Testis (tissue), 2 donors: ENCODE data around the gene ELAPOR1.

ENCODE experiments used
- CTCF ChIP-seq, 3 experiments: fragments of 450-650 bp in 2 of 3; fragments of 200-600 bp in 1 of 3; sonication (generic) in 1 of 3; IDR thresholded peaks; one replicate each; pipeline ENCODE4 v1.5.1; 2016 to 2019; ENCODE audit warnings: antibody characterized with exemption in 3 of 3, mild to moderate bottlenecking in 2 of 3, moderate library complexity in 1 of 3
- POLR2A ChIP-seq: fragments of 450-650 bp; IDR thresholded peaks from one replicate; pipeline ENCODE4 v1.6.1; 2017; ENCODE audit warnings: antibody characterized with exemption, mild to moderate bottlenecking, moderate library complexity

- TF ChIP-seq CTCF (IDR thresholded peaks at IDR 0.05): no peak
- TF ChIP-seq POLR2A: no peak
Measured at GRCh38 chr1:109083923-109084322, 30.0 kb upstream of the ELAPOR1 start.
